Occipital lobe (tissue), 3 donors: ENCODE measurements around the gene METTL23. TPM values are rescaled to one million over a fixed set of nuclear protein-coding genes. Genes with fewer than 3 reads are reported as not detected.

Experiments
- DNase-seq: peaks from one replicate; lab custom pipeline; 2025; lab: John Stamatoyannopoulos, UW
- small RNA-seq: library from RNA; depleted of rRNA; stranded (forward); fragments of <200 nt; gene quantifications from one replicate; pipeline ENCODE3, GENCODE V24; 2014
- total RNA-seq: library from RNA; depleted of rRNA; stranded (reverse); fragments of >200 nt; gene quantifications from one replicate; pipeline ENCODE4 v1.2.3, GENCODE V29; 2014

Gene METTL23
- total RNA-seq, 1 donor from 2014 or later = 17.8 TPM

DNA sequence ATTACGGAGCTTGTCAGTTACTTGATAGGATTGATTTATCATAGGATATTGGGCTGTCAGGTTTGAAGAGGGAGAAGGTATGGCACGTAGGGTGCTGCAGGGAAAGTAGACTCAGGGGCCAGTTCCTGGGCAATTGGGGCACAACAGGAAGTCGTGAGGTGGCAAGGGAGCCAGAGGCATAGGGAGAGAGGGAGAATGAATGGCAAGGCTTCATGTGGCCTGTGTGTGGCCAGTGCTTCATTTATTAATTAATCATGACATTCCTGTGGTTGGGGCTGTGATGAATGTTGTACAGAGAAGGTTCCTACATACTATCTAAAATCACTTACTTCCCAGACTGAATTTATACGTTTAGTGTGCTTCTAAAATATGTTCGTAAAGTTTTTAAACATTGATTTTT, 30.6 kb downstream of the METTL23 start:
- no peak for DNase-seq

DNA sequence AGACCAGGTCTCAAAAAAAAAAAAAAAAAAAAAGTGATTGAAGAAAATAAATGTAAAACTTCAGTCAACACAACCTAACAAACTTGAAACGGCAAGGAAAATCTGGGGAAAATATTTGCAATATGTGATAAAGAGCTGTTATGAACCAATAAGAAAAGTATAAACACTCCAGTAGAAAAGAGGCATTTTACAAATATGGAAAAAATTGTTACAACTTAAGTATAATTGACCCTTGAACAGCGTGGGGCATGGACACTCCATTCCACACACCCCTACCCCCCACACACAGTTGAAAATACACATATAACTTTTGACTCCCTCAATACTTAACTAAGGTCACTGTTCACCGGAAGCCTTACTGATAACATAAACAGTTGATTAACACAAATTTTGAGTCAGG, 31.9 kb downstream of the METTL23 start:
- DNase-seq = no peak

DNA sequence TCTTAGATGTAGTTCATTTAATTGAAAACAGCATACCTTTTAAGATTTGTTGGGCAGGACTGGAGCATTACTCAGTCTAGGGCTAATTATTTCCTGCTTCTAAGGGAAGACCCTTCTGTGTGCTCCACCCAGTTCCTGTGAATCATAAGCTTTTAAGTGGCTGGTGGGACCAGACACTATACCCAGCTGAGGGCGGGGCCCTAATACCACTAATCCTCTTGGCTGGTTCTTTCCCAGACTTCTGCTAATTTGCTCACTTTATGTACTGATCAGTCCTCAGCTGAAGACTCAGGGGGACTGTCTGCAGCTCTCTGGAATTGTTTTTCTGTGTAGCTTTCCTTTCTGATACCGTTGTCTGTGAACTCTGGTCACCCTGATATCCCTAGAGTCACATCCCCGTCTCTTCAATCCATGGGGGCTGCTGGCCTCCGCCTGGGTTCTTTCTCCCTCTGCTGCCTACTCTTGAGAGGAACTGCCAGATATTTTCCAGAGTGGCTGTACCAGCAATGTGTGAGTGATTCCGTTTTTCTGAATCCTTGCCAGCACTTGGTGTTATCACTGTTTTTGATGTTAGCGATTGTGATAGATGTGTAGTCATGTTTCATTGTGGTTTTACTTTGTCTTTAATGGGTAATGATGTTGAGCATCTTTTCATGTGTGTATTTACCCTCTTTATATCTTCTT, 46.3 kb downstream of the METTL23 start:
- DNase-seq = no peak

DNA sequence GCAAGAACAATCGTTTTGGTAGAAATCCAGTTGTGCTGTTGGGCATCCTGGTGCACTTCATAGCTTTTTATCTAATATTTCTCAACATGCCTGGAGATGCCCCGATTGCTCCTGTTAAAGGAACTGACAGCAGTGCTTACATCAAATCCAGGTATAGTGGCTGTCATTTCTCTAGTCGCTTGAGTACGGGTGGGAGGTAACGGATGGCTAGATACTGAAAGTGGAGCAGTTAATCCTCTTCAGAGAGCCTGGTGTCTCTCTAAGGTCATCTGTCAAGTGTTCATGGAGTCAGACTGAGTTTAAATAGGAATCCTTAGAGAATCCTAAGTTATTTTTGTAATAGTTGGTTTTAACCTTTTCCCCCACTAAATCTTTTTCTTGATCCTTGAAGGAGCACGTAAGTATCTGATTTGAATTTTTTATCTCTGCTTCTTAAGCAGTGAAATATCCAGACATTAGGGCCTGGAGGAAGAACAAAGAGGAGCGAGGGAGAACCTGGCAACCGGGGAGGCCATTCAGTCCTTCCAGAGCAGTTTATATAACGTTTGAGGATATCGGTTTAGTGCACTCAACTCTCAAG, 48.5 kb downstream of the METTL23 start:
- no peak for DNase-seq

DNA sequence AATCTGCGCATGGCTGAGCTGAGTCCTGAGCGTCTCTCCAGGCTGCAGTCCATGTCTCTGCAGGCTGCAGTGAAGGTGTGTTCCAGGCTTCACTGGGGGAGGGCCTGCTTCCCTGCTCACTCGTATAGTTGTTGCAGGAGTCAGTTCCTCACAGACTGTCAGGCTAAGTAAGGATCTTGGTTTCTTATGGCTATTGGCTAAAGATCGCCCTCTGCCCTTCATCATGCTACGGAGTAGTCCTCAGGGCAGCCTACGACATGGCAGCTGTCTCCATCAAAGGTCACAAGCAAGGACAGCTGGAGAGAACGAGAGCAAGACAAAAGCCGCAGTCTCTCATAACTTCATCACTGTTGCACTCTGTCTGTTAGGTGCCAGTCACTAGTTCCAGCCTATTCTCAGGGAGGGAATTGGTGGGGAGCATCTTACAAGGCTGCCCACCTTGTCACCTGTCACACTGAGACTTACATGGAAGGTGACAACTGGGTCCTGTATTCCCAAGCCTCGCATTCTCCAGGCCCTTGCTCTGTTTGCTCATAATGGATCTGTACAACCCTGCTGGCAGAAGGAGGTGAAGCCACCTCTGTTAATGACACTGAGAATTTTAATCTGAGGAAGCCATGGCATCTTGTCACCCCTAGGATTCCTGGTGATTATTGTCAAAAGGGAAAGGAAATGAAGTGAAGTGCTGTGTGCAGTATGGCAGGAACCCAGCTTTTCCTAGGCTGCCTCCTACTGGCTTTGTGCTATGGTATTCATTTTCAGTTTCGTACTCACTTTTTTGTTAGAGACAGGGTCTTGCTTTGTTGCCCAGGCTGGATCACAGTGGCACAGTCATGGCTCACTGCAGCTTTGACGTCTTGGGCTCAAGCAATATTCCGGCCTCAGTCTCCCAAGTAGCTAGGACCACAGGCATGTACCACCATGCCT, 54.7 kb downstream of the METTL23 start:
- no peak for DNase-seq

DNA sequence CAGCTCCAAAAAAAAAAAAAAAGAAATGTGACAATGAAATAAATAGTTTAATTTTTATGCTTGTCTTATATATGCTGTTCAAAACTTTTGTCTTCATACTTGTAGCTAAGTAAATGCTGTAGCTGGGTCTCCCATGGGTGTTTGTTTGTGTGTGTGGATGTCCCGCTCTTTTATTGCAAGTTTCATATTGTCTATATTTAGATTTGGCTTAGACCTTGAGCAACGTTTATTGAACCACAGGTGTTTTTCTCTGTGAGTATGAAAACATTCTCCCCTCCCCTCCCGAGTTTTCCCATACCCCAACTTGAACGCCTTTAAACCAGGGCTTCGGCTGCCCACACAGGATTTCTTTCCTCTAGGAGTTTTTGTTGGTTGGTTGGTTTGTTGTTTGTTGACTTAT, 56.5 kb downstream of the METTL23 start:
- no peak for DNase-seq

Small RNAs within 50 kb of the gene (small RNA-seq; reads per million reads assigned to genes)
- gene AC005837.3 (not detected), gene RF02271 (not detected), gene RNU6-97P (not detected), gene RNY4P36 (2.6 reads per million, percentile 86 among the genes with 10 or more reads in this experiment)

Other genes with a start within 250 kb of the METTL23 start
- 2.2 TPM for gene RHBDF2, start 225.4 kb upstream of the METTL23 start, total RNA-seq
- gene CYGB, start 189.1 kb upstream of the METTL23 start, total RNA-seq = 1.2 TPM
- gene PRCD, start 186.8 kb upstream of the METTL23 start, total RNA-seq = 1.9 TPM
- gene ST6GALNAC2, start 141.0 kb upstream of the METTL23 start, total RNA-seq = not detected
- gene ST6GALNAC1, start 83.1 kb upstream of the METTL23 start, total RNA-seq = 1.7 TPM
- gene MXRA7, start 15.9 kb upstream of the METTL23 start, total RNA-seq = 34.6 TPM
- gene JMJD6, start 233 bp upstream of the METTL23 start, total RNA-seq = 20.0 TPM
- 87.7 TPM for gene SRSF2, start 10.5 kb downstream of the METTL23 start, total RNA-seq
- gene MFSD11, start 11.3 kb downstream of the METTL23 start, total RNA-seq = 61.3 TPM
- gene MGAT5B, start 141.6 kb downstream of the METTL23 start, total RNA-seq = 23.7 TPM